Measurements from ENCODE around the gene MIOX.

The MIOX gene

DNA sequence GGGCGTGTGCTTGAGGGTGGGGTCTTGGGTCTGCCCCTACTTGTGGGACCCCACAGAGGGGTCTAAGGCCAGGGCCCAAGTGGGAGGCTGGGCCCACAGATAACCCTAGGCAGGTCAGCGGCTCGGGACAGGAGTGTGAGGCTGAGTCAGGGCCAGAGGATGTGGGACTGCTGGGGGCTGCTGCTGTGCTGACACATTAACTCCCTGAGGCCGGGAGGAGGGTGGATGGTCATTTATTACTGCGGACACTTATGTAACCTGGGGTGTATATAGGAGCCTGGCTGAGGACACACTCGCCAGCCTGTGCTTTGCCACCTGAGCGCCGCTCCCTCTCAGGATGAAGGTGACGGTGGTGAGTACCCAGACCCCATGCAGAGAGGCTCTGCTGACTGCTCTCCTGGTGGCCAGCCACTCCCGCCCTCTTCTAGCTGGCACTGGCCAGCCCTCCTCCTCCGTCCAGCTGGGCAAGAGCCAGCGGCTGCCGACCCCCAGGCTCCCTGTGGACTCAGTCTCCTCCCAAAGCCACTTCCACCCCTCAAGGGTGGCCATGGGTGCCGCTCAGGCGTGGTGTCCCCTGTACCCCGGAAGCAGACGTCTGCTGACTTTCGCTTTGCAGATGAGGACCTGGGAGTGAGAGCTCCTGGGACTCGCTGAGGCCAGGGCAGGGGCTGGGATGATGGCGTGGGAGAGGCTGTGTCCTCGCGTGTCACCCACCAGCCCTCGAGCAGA, at the start of gene MIOX:
Gene MIOX, plus strand, starts transcription at position 299 of the 729 bp plus-strand sequence. Its CDS starts 39 bp downstream, at position 338.
- TF ChIP-seq, protein P1, sequence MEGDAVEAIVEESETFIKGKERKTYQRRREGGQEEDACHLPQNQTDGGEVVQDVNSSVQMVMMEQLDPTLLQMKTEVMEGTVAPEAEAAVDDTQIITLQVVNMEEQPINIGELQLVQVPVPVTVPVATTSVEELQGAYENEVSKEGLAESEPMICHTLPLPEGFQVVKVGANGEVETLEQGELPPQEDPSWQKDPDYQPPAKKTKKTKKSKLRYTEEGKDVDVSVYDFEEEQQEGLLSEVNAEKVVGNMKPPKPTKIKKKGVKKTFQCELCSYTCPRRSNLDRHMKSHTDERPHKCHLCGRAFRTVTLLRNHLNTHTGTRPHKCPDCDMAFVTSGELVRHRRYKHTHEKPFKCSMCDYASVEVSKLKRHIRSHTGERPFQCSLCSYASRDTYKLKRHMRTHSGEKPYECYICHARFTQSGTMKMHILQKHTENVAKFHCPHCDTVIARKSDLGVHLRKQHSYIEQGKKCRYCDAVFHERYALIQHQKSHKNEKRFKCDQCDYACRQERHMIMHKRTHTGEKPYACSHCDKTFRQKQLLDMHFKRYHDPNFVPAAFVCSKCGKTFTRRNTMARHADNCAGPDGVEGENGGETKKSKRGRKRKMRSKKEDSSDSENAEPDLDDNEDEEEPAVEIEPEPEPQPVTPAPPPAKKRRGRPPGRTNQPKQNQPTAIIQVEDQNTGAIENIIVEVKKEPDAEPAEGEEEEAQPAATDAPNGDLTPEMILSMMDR (IDR thresholded peaks at IDR 0.05; ENCODE audit: low read depth, low read length): no peak
- Histone ChIP-seq H3K27ac (no peak within 1 kb of the TSS), H3K27me3 (ENCODE audit: insufficient read depth, low read depth, severe bottlenecking) (no peaks in the 10 kb centered on the region), H3K4me3 (ENCODE audit: low read depth, low read length) (no peak within 1 kb of the TSS), H3K9me3 (ENCODE audit: severe bottlenecking) (no peaks in the 10 kb centered on the region), H3K36me3 (no peaks in the 10 kb centered on the region)
- DNase-seq: no peak

DNA sequence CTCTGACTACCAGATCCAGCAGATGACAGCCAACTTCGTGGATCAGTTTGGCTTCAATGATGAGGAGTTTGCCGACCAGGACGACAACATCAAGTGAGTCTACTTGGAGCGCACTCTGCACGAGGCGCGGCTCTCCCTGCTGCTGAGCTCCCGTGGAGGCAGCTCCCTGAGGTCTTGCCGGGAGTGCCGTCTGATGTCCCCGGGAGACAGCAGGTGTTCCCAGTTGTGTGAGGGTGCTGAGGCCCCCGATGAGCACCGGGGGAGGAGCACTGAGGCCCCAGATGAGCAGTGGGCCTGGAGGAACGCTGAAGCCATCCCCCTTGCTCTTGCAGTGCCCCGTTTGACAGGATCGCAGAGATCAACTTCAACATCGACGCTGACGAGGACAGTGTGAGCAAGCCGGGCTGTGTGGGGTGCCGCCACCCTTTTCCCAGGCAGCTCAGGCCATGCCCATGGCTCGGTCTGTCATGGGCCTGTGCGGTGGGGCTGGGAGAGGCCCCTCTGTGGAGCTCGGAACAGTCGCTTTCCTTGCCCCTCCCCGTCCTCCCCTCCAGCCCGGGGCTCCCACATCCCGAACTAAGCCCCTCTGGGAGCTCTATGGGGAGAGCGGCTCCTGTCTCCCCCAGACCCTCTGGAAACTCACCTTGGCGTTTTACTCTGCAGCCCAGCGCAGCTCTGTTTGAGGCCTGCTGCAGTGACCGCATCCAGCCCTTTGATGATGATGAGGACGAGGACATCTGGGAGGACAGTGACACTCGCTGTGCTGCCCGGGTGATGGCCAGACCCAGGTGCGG, 49.0 kb upstream of the MIOX start:
- no peaks in the 10 kb centered on the region for H3K27me3 ChIP-seq (ENCODE audit: insufficient read depth, low read depth, severe bottlenecking)
- no peak overlapping the region for H3K27ac ChIP-seq
- TF ChIP-seq, protein P1 (IDR thresholded peaks at IDR 0.05; ENCODE audit: low read depth, low read length): no peak
- no peak for DNase-seq
- H3K36me3 ChIP-seq: peaks cover 44% of the 10 kb centered on the region
- no peaks in the 10 kb centered on the region for H3K9me3 ChIP-seq (ENCODE audit: severe bottlenecking)
- no peak overlapping the region for H3K4me3 ChIP-seq (ENCODE audit: low read depth, low read length)

DNA sequence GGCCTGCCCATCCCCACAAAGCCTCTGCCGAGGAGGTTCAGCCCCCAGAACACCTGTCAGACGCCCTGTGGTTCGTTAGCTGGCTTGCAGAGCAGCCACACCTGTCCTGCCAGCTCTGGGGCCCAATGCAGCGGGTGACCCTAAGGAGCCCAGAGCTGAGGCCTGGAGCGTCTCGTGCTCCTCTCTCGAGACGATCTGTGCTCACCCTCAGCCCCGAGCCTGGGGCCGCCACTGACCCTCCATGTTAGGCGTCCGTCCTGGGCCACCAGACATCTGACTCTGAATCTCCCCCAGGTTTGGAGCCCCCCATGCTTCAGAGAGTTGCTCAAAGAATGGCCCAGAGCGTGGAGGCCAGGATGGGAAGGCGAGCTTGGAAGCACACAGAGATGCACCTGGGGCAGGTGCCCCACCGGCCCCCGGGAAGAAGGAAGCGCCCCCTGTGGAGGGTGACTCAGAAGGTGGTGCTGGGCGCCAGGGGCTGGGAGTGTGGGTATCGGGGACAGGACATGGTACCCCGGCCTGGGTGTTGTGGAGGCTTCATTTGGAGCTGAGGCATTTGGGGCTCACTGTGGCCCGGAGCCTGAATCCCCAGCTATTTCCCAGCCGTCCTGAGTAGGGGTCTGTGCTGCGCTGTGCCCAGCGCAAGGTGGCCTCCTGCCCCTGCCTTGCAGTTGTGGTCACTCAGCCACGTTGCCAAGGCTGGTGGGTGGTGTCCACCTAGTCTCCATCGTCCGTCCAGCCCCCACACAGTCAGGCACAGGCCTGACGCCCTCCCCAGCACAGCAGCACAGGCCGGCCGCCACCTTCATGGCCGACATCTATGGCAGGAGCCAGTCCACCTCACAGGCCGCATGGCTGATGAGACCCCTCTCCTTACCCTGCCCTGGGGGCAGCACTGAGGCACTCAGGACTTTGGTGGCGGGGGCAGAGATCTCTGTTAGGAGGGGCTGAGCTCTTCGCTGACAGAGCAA, 48.1 kb upstream of the MIOX start:
- Histone ChIP-seq H3K9me3 (ENCODE audit: severe bottlenecking) (no peaks in the 10 kb centered on the region), H3K27ac (no peak overlapping the region), H3K4me3 (ENCODE audit: low read depth, low read length) (no peak overlapping the region), H3K36me3 (peaks cover 49% of the 10 kb centered on the region), H3K27me3 (ENCODE audit: insufficient read depth, low read depth, severe bottlenecking) (no peaks in the 10 kb centered on the region)
- TF ChIP-seq, protein P1 (IDR thresholded peaks at IDR 0.05; ENCODE audit: low read depth, low read length): no peak
- DNase-seq: no peak

DNA sequence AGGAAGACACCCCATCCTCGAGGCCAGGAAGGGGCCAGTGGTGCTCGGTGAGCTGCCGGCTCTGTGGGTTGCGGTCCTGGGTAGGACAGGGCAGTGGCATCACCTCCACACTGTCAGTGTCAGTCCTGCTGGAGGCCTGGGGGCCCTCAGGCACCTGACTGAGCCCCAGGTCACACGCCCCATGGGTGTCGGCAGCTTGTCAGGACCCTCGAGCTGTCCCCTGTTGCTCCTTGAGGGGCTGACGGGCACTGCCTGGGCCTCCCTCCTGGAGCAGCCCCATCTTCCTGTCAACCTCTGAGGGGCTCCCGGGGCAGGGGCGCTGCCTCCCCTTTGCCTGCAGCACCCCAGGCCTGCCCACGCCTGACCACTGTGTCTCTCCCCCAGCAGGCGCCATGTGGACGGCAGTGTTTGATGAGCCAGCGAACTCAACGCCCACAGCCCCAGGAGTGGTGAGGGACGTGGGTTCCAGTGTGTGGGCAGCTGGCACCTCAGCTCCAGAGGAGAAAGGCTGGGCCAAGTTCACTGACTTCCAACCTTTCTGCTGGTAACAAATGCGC, 47.3 kb upstream of the MIOX start:
- H3K9me3 ChIP-seq (ENCODE audit: severe bottlenecking): no peaks in the 10 kb centered on the region
- H3K36me3 ChIP-seq: peaks cover 53% of the 10 kb centered on the region
- no peaks in the 10 kb centered on the region for H3K27me3 ChIP-seq (ENCODE audit: insufficient read depth, low read depth, severe bottlenecking)
- no peak for DNase-seq
- no peak overlapping the region for H3K4me3 ChIP-seq (ENCODE audit: low read depth, low read length)
- TF ChIP-seq, protein P1 (IDR thresholded peaks at IDR 0.05; ENCODE audit: low read depth, low read length): no peak
- no peak overlapping the region for H3K27ac ChIP-seq

DNA sequence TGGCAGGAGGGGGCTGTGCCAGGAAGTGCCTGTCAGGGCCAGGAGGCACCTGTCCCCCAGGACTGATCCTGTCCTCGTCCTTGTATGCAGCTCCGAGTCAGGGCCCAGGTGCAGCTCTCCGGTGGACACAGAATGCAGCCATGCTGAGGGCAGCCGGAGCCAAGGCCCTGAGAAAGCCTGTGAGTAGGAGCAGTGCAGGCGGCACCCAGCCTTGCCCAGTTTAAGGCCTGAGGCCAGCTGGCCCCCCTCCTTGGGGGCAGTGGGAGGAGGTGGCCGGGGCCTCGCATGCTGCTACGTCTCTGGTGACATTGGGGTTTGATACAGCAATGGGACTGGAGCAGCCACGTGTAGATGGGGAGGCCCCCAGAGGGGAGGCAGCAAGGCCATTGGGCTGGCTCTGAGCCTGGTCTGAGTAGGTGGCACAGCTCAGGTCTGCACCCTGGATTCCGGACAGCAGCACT, 46.8 kb upstream of the MIOX start:
- Histone ChIP-seq H3K36me3 (peaks cover 55% of the 10 kb centered on the region), H3K27ac (no peak overlapping the region), H3K4me3 (ENCODE audit: low read depth, low read length) (no peak overlapping the region), H3K9me3 (ENCODE audit: severe bottlenecking) (no peaks in the 10 kb centered on the region), H3K27me3 (ENCODE audit: insufficient read depth, low read depth, severe bottlenecking) (no peaks in the 10 kb centered on the region)
- TF ChIP-seq, protein P1 (IDR thresholded peaks at IDR 0.05; ENCODE audit: low read depth, low read length): no peak
- no peak for DNase-seq
